ENCODE data around the gene KBTBD6. TPM values are rescaled to one million over a fixed set of nuclear protein-coding genes. Genes with fewer than 3 reads are reported as not detected.
"Not testable (repeated sequence)": the region's sequence is repeated elsewhere in the genome, so short reads cannot be mapped to it uniquely, and the experiment has no call there.

KBTBD6 gene
- total RNA-seq, 4 donors from 2014 or later = 3.7 to 7.3 (median 5.0) TPM

- no peak overlapping the region for H3K27ac ChIP-seq
- TF ChIP-seq EP300 (IDR thresholded peaks at IDR 0.05) (no peak), POLR2AphosphoS5 (IDR thresholded peaks at IDR 0.05) (no peak), CTCF (IDR thresholded peaks at IDR 0.05) (no peak), POLR2A (IDR thresholded peaks at IDR 0.05) (no peak)
These were observed 25.5 kb downstream of the KBTBD6 start for GRCh38 chr13:41107104-41107571.

DNA sequence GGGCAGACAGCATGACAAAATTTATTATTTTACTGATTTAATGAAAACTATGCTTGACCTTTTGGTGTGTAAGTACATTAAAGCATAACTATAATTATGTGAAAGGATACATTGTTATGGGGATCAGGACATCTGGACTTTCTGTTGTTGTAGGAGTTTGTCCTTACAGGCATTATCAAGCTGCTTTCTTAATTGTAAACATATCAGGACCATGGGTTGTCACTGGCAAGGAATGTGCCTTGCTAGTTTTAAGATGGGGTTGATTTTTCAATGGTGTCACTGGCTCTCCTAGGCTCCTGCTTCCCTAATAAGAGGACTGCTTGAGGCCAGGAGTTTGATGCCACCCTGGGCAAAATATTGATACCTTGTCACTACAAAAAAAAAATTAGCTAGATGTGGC lies 32.6 kb downstream of the KBTBD6 start:
- no peak overlapping the region for H3K4me3 ChIP-seq
- no peaks in the 10 kb centered on the region for H3K36me3 ChIP-seq
- DNase-seq (ENCODE audit: low spot score in 2 of 2) = no peak
- H3K9me3 ChIP-seq = no peaks in the 10 kb centered on the region
- H3K27me3 ChIP-seq = no peaks in the 10 kb centered on the region
- TF ChIP-seq POLR2AphosphoS5 (IDR thresholded peaks at IDR 0.05) (no peak), CTCF (IDR thresholded peaks at IDR 0.05) (no peak), EP300 (IDR thresholded peaks at IDR 0.05) (no peak)
- H3K4me1 ChIP-seq = no peaks in the 10 kb centered on the region
- H3K27ac ChIP-seq = no peak overlapping the region

More at GRCh38 chr13:41107104-41107571, 25.5 kb downstream of the KBTBD6 start:
- no peak overlapping the region for H3K4me3 ChIP-seq
- WGBS = 74% methylated on average over 10 of the region's 15 CpGs
- no peaks in the 10 kb centered on the region for H3K4me1 ChIP-seq
- no peak for DNase-seq (ENCODE audit: low spot score in 2 of 2)
- H3K27me3 ChIP-seq = no peaks in the 10 kb centered on the region
- H3K9me3 ChIP-seq = no peaks in the 10 kb centered on the region
- H3K36me3 ChIP-seq = no peaks in the 10 kb centered on the region

DNA sequence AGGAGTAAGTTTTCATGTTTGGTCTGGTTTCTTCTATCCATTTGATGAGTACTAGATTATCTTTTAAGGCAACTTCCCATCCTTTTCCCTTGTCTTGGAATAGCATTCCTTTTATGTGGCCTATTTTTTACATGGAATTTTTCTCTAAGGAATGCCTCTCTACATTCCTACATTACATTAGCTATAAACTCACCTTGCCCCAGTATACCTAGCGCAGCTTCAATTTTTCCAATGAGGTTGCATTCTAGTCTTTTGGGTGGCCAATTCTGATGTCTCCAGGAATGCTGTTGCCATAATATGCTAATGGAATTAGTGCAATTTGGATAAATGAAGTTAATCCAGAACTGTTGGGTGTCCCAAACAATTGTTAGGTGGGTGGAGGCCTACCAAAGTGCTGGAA lies 33.8 kb downstream of the KBTBD6 start:
- no peak for TF ChIP-seq POLR2AphosphoS5 (IDR thresholded peaks at IDR 0.05)
- TF ChIP-seq CTCF (IDR thresholded peaks at IDR 0.05) = no peak
- TF ChIP-seq EP300 (IDR thresholded peaks at IDR 0.05) = no peak
- TF ChIP-seq POLR2A (IDR thresholded peaks at IDR 0.05) = no peak
- no peaks in the 10 kb centered on the region for H3K4me1 ChIP-seq
- H3K36me3 ChIP-seq = no peaks in the 10 kb centered on the region
- no peak for DNase-seq (ENCODE audit: low spot score in 2 of 2)
- H3K27me3 ChIP-seq = no peaks in the 10 kb centered on the region
- 96% methylated on average over 1 of the region's 1 CpG for WGBS
- no peak overlapping the region for H3K27ac ChIP-seq
- no peak overlapping the region for H3K4me3 ChIP-seq
- H3K9me3 ChIP-seq = no peaks in the 10 kb centered on the region

DNA sequence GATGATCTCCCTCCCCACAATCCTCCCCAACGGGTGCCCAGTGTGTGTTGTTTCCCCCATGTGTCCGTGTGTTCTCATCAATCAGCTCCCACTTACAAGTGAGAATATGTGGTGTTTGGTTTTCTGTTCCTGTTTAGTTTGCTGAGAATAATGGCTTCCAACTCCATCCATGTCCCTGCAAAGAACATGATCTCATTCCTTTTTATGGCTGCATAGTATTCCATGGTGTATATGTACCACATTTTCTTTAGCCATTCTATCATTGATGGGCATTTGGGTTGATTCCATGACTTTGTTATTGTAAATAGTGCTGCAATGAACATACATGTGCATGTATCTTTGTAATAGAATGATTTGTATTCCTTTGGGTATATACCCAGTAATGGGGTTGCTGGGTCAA lies 36.9 kb downstream of the KBTBD6 start:
- not testable (repeated sequence) for H3K4me1 ChIP-seq; H3K27ac ChIP-seq; H3K9me3 ChIP-seq; H3K4me3 ChIP-seq; H3K27me3 ChIP-seq; DNase-seq (ENCODE audit: low spot score in 2 of 2); H3K36me3 ChIP-seq
- 94% methylated on average over 2 of the region's 2 CpGs for WGBS

- Histone ChIP-seq H3K27me3 (no peaks in the 10 kb centered on the region), H3K4me1 (no peaks in the 10 kb centered on the region), H3K4me3 (no peak overlapping the region), H3K36me3 (peaks cover 31% of the 10 kb centered on the region), H3K27ac (no peak overlapping the region), H3K9me3 (no peaks in the 10 kb centered on the region)
- TF ChIP-seq POLR2A (IDR thresholded peaks at IDR 0.05) (no peak), POLR2AphosphoS5 (IDR thresholded peaks at IDR 0.05) (no peak), EP300 (IDR thresholded peaks at IDR 0.05) (no peak), CTCF (IDR thresholded peaks at IDR 0.05) (no peak)
- WGBS = 57% methylated on average over 2 of the region's 2 CpGs
- no peak for DNase-seq (ENCODE audit: low spot score in 2 of 2)
These were observed 46.5 kb downstream of the KBTBD6 start for GRCh38 chr13:41085961-41086585.

GRCh38 chr13:41079725-41080124 lies 52.9 kb downstream of the KBTBD6 start:
- no peak overlapping the region for H3K27ac ChIP-seq
- 97% methylated on average over 4 of the region's 4 CpGs for WGBS
- TF ChIP-seq EP300 (IDR thresholded peaks at IDR 0.05) = no peak
- no peak for TF ChIP-seq POLR2A (IDR thresholded peaks at IDR 0.05)
- TF ChIP-seq CTCF (IDR thresholded peaks at IDR 0.05) = no peak
- no peak for TF ChIP-seq POLR2AphosphoS5 (IDR thresholded peaks at IDR 0.05)
- H3K9me3 ChIP-seq = no peaks in the 10 kb centered on the region
- no peak overlapping the region for H3K4me3 ChIP-seq
- no peaks in the 10 kb centered on the region for H3K4me1 ChIP-seq
- no peaks in the 10 kb centered on the region for H3K27me3 ChIP-seq
- no peak for DNase-seq (ENCODE audit: low spot score in 2 of 2)
- H3K36me3 ChIP-seq = peaks cover 64% of the 10 kb centered on the region
